ENCODE results near the gene TBC1D9B. TPM values are rescaled to one million over a fixed set of nuclear protein-coding genes. Genes with fewer than 3 reads are reported as not detected.
A peak's percentile ranks its signal among the peaks of the same experiment; 100 is the strongest.

TBC1D9B gene
- total RNA-seq, 1 donor from 2014 or later, result 32.9 TPM

DNA sequence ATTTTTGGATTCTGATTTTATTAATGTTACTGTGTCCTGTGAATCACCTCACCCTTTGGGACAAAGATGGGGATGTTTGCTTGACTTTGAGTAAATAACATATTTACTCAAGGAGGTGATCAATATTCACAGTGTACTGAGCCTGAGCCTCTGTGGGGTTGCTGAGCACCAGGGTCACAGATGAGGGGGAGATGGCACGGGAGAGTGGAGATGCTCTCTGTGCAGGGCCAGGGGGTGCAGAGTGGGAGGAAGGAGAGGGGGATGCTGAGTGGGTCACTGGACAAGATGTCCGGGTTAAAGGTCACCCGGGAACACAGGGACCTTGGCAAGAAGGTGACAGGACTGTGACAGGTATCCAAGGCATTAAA is 83.0 kb downstream of the TBC1D9B start:
- peak overlapping the region in 2 of 3 donors; percentile 2 to 45 for H3K9ac ChIP-seq (ENCODE audit: low read depth in 1 of 3, low read length in 3 of 3)
- peaks cover 42 to 66% (median 57%) of the 10 kb centered on the region in 3 donors for H3K4me1 ChIP-seq (ENCODE audit: control insufficient read depth in 3 of 3, insufficient read depth in 3 of 3, low read length in 3 of 3)
- no peak overlapping the region for H3K27ac ChIP-seq (ENCODE audit: low read depth, low read length)
- H3K27me3 ChIP-seq (ENCODE audit: control insufficient read depth in 3 of 3, insufficient read depth in 3 of 3, low read length in 3 of 3), result no peaks in the 10 kb centered on the region
- H3K9me3 ChIP-seq (ENCODE audit: control insufficient read depth in 3 of 3, low read length in 3 of 3), result no peaks in the 10 kb centered on the region
- H3K36me3 ChIP-seq (ENCODE audit: control insufficient read depth in 3 of 3, insufficient read depth in 3 of 3, low read length in 3 of 3), result peaks cover 65 to 72% (median 66%) of the 10 kb centered on the region in 3 donors
- H3K4me3 ChIP-seq (ENCODE audit: low read length in 3 of 3), result no peak overlapping the region

DNA sequence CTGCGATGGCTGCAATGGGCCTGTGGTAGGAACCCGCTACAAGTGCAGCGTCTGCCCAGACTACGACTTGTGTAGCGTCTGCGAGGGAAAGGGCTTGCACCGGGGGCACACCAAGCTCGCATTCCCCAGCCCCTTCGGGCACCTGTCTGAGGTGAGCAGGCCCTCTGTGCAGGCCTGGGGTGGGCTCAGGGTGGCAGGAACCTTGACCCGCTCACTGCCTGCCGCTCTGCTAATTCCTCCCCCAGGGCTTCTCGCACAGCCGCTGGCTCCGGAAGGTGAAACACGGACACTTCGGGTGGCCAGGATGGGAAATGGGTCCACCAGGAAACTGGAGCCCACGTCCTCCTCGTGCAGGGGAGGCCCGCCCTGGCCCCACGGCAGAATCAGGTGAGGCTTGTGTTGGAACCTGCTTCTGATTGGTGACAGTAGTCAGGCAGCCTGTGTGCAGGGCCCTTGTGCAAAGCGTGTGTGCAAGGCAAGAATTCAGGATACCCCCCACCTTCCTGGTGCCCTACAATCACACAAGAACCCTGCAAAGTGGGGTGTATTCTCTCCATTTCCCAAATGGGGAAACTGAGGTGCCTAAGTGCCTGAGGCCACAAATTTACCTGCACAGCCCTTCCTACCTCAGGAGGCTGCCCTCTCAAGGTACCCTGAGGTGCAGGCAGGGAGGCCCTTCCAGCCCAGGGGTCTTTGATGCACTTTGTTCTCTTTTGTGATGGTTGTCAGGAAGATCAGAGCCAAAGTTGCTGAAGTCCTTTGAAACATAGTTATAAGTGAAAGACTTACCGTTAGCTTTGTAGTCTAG is 83.6 kb downstream of the TBC1D9B start:
- Histone ChIP-seq H3K4me1 (ENCODE audit: control insufficient read depth in 3 of 3, insufficient read depth in 3 of 3, low read length in 3 of 3) (peaks cover 47 to 71% (median 62%) of the 10 kb centered on the region in 3 donors), H3K9ac (ENCODE audit: low read depth in 1 of 3, low read length in 3 of 3) (peak overlapping the region in 2 of 3 donors; percentile 2 to 57), H3K36me3 (ENCODE audit: control insufficient read depth in 3 of 3, insufficient read depth in 3 of 3, low read length in 3 of 3) (peaks cover 60 to 67% (median 62%) of the 10 kb centered on the region in 3 donors), H3K27me3 (ENCODE audit: control insufficient read depth in 3 of 3, insufficient read depth in 3 of 3, low read length in 3 of 3) (no peaks in the 10 kb centered on the region), H3K27ac (ENCODE audit: low read depth, low read length) (peak overlapping the region; percentile 12), H3K4me3 (ENCODE audit: low read length in 3 of 3) (peak overlapping the region in 2 of 3 donors; percentile 14 to 29), H3K9me3 (ENCODE audit: control insufficient read depth in 3 of 3, low read length in 3 of 3) (no peaks in the 10 kb centered on the region)

DNA sequence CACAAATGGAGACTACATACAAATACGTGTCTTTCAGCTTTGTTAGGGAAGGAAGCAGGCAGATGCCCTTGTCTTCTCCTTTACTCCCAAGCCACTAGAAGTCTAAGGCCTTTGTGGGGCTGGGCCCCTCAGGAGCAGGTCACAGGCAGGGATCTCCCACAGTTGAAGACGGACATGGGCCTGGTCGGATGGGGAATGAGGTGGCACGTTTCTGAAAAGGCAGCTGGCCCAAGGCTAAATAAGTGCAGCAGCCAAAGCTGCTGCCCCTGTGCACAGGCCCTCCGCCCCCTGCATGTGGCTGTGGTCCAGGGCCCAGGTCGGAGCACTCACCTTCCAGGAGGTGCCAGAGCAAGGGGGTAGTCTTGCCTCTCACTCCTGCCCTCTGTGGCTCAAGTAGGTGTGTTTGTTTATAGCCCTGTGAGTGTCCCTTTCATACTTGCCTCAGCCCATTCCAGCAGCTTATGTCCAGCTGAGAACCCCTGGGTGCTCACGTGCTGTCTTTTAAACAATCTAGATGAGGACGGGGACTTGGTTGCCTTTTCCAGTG is 85.2 kb downstream of the TBC1D9B start:
- H3K27ac ChIP-seq (ENCODE audit: low read depth, low read length), result peak overlapping the region; percentile 99
- H3K4me1 ChIP-seq (ENCODE audit: control insufficient read depth in 3 of 3, insufficient read depth in 3 of 3, low read length in 3 of 3), result peaks cover 58 to 74% (median 64%) of the 10 kb centered on the region in 3 donors
- peak overlapping the region; percentile 79 to 100 (median 100) for H3K9ac ChIP-seq (ENCODE audit: low read depth in 1 of 3, low read length in 3 of 3)
- H3K27me3 ChIP-seq (ENCODE audit: control insufficient read depth in 3 of 3, insufficient read depth in 3 of 3, low read length in 3 of 3), result no peaks in the 10 kb centered on the region
- H3K36me3 ChIP-seq (ENCODE audit: control insufficient read depth in 3 of 3, insufficient read depth in 3 of 3, low read length in 3 of 3), result peaks cover 47 to 54% (median 50%) of the 10 kb centered on the region in 3 donors
- H3K9me3 ChIP-seq (ENCODE audit: control insufficient read depth in 3 of 3, low read length in 3 of 3), result no peaks in the 10 kb centered on the region
- H3K4me3 ChIP-seq (ENCODE audit: low read length in 3 of 3), result peak overlapping the region; percentile 84 to 94 (median 93)

DNA sequence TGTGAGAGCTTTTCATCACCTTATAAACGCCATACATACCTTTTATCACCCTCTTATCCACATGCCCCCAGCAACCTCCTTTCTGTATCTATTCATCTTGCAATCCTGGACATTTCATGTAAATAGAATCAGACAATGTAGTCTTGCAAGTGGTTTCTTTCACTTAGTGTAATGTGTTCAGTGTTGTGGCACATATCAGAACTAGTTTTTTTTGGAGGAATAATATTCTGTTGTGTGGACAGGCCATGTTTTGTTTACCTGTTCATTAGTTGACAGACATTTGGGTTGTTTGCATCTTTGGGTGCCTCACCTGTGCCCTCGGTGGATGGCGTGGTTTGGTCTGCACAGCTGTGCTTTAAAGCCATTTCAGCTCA is 85.7 kb downstream of the TBC1D9B start:
- Histone ChIP-seq H3K4me1 (ENCODE audit: control insufficient read depth in 3 of 3, insufficient read depth in 3 of 3, low read length in 3 of 3) (peaks cover 61 to 77% (median 67%) of the 10 kb centered on the region in 3 donors), H3K27ac (ENCODE audit: low read depth, low read length) (peak overlapping the region; percentile 99), H3K9me3 (ENCODE audit: control insufficient read depth in 3 of 3, low read length in 3 of 3) (no peaks in the 10 kb centered on the region), H3K27me3 (ENCODE audit: control insufficient read depth in 3 of 3, insufficient read depth in 3 of 3, low read length in 3 of 3) (no peaks in the 10 kb centered on the region), H3K9ac (ENCODE audit: low read depth in 1 of 3, low read length in 3 of 3) (peak overlapping the region; percentile 79 to 100 (median 100)), H3K36me3 (ENCODE audit: control insufficient read depth in 3 of 3, insufficient read depth in 3 of 3, low read length in 3 of 3) (peaks cover 44 to 51% (median 46%) of the 10 kb centered on the region in 3 donors), H3K4me3 (ENCODE audit: low read length in 3 of 3) (peak overlapping the region; percentile 84 to 94 (median 93))

DNA sequence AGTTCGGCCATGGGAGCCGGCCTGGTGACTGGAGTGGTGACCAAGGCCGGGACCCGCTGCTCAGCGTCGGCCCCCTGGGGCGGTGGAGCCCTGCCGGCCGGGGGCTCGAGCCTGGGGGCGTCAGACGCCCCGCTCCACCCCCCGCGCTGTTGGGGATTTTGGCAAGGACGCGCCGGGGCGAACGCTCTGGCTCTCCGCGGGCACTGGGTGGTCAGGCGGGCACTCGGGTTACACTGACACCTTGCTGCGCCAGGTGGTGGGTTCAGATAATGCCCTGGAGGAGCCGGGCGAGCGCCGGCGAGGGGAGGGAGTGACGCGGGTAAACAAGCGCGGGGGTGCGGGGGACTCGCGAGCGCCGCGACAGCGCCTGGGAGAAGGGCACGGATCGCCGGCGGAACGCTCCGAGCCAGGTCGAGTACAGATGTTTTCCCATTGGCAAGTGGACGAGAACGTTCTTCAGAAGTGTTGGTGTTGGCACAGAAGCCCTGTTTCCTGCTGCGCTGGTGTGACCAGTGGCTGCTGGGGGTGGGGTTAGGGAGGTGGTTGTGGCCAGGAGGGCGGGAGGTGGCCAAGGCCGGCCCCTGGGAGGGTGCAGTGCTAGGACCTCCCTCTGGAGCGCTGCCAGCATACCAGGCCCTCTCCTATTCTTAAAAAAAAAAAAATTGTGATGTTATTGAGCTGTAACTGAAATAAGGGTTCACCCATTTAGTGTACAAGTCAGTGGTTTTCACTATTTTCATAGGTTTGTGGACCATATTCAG is 86.2 kb downstream of the TBC1D9B start:
- peaks cover 61 to 75% (median 69%) of the 10 kb centered on the region in 3 donors for H3K4me1 ChIP-seq (ENCODE audit: control insufficient read depth in 3 of 3, insufficient read depth in 3 of 3, low read length in 3 of 3)
- H3K9ac ChIP-seq (ENCODE audit: low read depth in 1 of 3, low read length in 3 of 3), result peak overlapping the region; percentile 97 to 100 (median 100)
- H3K27me3 ChIP-seq (ENCODE audit: control insufficient read depth in 3 of 3, insufficient read depth in 3 of 3, low read length in 3 of 3), result no peaks in the 10 kb centered on the region
- H3K27ac ChIP-seq (ENCODE audit: low read depth, low read length), result peak overlapping the region; percentile 99
- H3K9me3 ChIP-seq (ENCODE audit: control insufficient read depth in 3 of 3, low read length in 3 of 3), result no peaks in the 10 kb centered on the region
- H3K4me3 ChIP-seq (ENCODE audit: low read length in 3 of 3), result peak overlapping the region; percentile 84 to 94 (median 93)
- H3K36me3 ChIP-seq (ENCODE audit: control insufficient read depth in 3 of 3, insufficient read depth in 3 of 3, low read length in 3 of 3), result peaks cover 40 to 46% (median 42%) of the 10 kb centered on the region in 3 donors

DNA sequence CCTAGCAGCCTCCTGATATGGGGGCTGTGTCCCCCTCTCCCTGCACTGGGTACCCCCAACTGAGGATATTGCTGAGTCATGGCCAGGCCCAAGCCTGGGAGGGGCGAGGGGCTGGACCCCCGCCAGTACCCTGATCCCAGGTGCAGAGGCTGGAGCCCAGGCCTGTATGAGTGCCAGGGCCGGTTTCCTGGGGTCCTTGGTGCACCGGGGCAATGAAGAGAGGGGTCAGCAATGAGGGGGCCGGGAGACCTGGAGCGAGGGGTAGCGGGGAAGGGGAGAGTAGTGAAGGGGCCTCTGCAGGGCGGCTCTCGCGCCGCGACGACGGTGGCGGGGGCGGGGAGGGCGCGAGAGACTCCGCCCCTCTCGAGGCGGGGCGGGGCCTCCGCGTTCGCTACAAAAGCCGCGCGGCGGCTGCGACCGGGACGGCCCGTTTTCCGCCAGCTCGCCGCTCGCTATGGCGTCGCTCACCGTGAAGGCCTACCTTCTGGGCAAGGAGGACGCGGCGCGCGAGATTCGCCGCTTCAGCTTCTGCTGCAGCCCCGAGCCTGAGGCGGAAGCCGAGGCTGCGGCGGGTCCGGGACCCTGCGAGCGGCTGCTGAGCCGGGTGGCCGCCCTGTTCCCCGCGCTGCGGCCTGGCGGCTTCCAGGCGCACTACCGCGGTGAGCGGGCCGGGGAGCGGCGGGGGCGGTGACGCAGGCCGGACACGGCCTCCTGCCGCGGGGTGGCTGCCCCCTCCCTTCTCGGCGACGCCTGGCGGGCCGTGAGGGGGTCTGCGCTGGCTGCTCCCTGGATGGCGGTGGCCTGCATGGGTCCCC is 87.0 kb downstream of the TBC1D9B start, which contains the start of gene SQSTM1:
Gene SQSTM1 (plus strand): TSS at position 423 of the 815 bp plus-strand sequence. CDS start 32 bp downstream, at position 455.
- H3K27me3 ChIP-seq (ENCODE audit: control insufficient read depth in 3 of 3, insufficient read depth in 3 of 3, low read length in 3 of 3), result no peaks in the 10 kb centered on the region
- H3K4me1 ChIP-seq (ENCODE audit: control insufficient read depth in 3 of 3, insufficient read depth in 3 of 3, low read length in 3 of 3), result peaks cover 61 to 72% (median 69%) of the 10 kb centered on the region in 3 donors
- peak within 1 kb of the TSS; percentile 99 for H3K27ac ChIP-seq (ENCODE audit: low read depth, low read length)
- peak within 1 kb of the TSS; percentile 97 to 100 (median 100) for H3K9ac ChIP-seq (ENCODE audit: low read depth in 1 of 3, low read length in 3 of 3)
- H3K9me3 ChIP-seq (ENCODE audit: control insufficient read depth in 3 of 3, low read length in 3 of 3), result no peaks in the 10 kb centered on the region
- peak within 1 kb of the TSS; percentile 84 to 94 (median 93) for H3K4me3 ChIP-seq (ENCODE audit: low read length in 3 of 3)
- H3K36me3 ChIP-seq (ENCODE audit: control insufficient read depth in 3 of 3, insufficient read depth in 3 of 3, low read length in 3 of 3), result peaks cover 34 to 43% (median 39%) of the 10 kb centered on the region in 3 donors

DNA sequence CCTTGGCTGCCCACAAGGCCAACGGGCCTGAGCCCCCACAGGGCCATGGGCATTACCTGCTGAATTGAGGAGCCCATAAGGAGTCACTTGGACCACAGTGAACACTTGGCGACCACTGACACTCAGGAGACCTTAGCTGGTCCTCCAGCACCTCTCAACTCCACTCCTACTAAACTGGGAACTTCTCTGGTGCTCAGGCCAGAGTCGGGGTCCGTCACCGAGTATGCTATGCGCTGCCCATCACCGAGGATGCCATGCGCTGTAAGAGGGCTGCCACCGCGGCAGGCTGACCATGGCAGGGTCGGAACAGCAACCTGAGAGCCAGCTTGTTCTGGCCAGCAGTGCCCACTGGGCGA is 87.6 kb downstream of the TBC1D9B start:
- peaks cover 58 to 66% (median 64%) of the 10 kb centered on the region in 3 donors for H3K4me1 ChIP-seq (ENCODE audit: control insufficient read depth in 3 of 3, insufficient read depth in 3 of 3, low read length in 3 of 3)
- peak overlapping the region; percentile 95 to 100 (median 100) for H3K9ac ChIP-seq (ENCODE audit: low read depth in 1 of 3, low read length in 3 of 3)

DNA sequence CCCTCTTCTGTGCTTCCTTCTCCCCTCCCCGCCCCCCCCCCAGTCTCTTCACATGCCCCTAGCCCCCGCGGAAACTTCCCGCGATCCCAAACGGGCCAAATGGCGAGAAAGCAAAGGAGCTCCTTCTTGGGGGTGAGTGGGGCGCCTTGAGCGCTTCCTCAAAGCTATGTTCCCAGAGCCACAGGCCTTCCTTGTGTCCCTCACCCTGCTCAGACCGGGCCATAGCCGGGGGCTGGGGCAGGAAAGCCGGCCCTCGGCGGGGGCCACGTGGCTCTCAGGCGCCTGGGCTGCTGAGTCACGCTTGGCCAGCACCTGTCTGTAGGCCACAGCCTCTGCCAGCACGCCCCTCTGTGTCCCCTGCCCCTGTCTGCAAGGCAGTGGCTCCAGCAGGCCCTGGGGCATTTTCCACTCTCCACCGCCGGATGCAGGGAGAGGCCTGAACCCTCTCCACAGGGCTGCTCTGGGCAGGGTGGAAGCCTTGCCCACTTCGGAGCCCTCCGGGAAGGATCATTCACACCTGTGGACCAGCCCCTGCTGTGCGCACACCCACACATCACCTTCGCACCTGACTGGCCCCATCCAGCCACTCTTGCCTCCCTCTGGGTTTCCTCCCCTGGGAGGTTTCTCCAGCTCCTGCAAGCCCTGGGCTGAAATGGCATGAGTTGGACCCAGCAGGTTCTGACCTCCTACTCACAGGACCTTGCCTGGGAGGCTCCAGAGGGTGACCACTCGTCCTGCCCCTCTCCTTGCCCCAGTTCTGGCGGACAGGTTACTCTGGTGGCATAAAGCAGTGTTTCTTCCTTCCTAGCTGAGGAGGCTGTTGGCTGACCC is 88.2 kb downstream of the TBC1D9B start:
- H3K36me3 ChIP-seq (ENCODE audit: control insufficient read depth in 3 of 3, insufficient read depth in 3 of 3, low read length in 3 of 3), result peaks cover 22 to 31% (median 27%) of the 10 kb centered on the region in 3 donors
- no peaks in the 10 kb centered on the region for H3K27me3 ChIP-seq (ENCODE audit: control insufficient read depth in 3 of 3, insufficient read depth in 3 of 3, low read length in 3 of 3)
- no peaks in the 10 kb centered on the region for H3K9me3 ChIP-seq (ENCODE audit: control insufficient read depth in 3 of 3, low read length in 3 of 3)
- peaks cover 53 to 60% (median 59%) of the 10 kb centered on the region in 3 donors for H3K4me1 ChIP-seq (ENCODE audit: control insufficient read depth in 3 of 3, insufficient read depth in 3 of 3, low read length in 3 of 3)
- H3K9ac ChIP-seq (ENCODE audit: low read depth in 1 of 3, low read length in 3 of 3), result peak overlapping the region; percentile 95 to 100 (median 100)
- peak overlapping the region; percentile 99 for H3K27ac ChIP-seq (ENCODE audit: low read depth, low read length)
- H3K4me3 ChIP-seq (ENCODE audit: low read length in 3 of 3), result peak overlapping the region; percentile 83 to 94 (median 93)

More for the DNA sequence above, 87.6 kb downstream of the TBC1D9B start:
- H3K4me3 ChIP-seq (ENCODE audit: low read length in 3 of 3), result peak overlapping the region; percentile 83 to 94 (median 93)
- H3K36me3 ChIP-seq (ENCODE audit: control insufficient read depth in 3 of 3, insufficient read depth in 3 of 3, low read length in 3 of 3), result peaks cover 28 to 37% (median 33%) of the 10 kb centered on the region in 3 donors
- no peaks in the 10 kb centered on the region for H3K9me3 ChIP-seq (ENCODE audit: control insufficient read depth in 3 of 3, low read length in 3 of 3)
- peak overlapping the region; percentile 99 for H3K27ac ChIP-seq (ENCODE audit: low read depth, low read length)
- no peaks in the 10 kb centered on the region for H3K27me3 ChIP-seq (ENCODE audit: control insufficient read depth in 3 of 3, insufficient read depth in 3 of 3, low read length in 3 of 3)
